ENCODE measurements around the gene ATF4.

ATF4 gene

DNA sequence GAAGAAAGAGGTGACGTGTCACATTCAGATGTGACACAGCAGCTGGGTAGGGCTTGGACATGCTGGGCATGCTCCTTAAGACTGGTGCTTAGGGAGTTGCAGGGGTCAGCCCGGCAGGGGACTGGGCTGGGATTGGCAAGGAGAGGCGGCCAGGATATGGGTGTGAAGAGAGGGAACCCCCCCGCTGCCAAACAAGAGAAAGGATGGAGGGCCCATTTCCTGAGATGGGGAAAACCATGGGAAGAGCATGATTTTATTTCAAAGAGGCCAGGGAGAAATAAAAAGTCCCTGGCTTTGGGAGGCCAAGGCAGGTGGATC lies 5.3 kb downstream of the ATF4 start:
- TF ChIP-seq, protein P1, sequence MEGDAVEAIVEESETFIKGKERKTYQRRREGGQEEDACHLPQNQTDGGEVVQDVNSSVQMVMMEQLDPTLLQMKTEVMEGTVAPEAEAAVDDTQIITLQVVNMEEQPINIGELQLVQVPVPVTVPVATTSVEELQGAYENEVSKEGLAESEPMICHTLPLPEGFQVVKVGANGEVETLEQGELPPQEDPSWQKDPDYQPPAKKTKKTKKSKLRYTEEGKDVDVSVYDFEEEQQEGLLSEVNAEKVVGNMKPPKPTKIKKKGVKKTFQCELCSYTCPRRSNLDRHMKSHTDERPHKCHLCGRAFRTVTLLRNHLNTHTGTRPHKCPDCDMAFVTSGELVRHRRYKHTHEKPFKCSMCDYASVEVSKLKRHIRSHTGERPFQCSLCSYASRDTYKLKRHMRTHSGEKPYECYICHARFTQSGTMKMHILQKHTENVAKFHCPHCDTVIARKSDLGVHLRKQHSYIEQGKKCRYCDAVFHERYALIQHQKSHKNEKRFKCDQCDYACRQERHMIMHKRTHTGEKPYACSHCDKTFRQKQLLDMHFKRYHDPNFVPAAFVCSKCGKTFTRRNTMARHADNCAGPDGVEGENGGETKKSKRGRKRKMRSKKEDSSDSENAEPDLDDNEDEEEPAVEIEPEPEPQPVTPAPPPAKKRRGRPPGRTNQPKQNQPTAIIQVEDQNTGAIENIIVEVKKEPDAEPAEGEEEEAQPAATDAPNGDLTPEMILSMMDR (IDR thresholded peaks at IDR 0.05; ENCODE audit: insufficient read depth, missing control alignments): no peak
- FAIRE-seq: no peak
- no peak for DNase-seq (ENCODE audit: insufficient read length, low spot score)

DNA sequence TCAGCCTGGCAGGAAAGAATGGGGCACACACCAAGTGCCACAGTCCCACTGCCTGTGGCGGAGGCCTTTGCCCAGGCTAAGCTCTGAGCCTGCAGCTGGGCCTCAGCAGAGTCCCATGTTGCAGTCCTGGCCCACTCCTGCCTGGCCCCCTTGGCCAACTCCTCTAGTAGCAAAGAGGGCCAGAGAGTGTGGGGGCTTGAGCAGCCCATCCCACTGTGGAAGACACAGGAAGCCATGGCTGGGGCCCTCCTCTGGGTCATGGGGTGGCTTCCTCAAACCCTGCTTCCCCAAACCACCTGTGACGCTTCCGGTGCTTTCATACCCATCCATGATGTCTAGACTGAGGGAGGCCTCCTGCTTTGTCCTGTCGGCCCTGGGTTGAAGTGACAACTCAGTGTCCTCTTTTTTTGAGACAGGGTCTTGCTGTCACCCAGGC lies 6.4 kb downstream of the ATF4 start:
- FAIRE-seq: no peak
- no peak for DNase-seq (ENCODE audit: insufficient read length, low spot score)
- TF ChIP-seq, protein P1 (IDR thresholded peaks at IDR 0.05; ENCODE audit: insufficient read depth, missing control alignments): no peak

DNA sequence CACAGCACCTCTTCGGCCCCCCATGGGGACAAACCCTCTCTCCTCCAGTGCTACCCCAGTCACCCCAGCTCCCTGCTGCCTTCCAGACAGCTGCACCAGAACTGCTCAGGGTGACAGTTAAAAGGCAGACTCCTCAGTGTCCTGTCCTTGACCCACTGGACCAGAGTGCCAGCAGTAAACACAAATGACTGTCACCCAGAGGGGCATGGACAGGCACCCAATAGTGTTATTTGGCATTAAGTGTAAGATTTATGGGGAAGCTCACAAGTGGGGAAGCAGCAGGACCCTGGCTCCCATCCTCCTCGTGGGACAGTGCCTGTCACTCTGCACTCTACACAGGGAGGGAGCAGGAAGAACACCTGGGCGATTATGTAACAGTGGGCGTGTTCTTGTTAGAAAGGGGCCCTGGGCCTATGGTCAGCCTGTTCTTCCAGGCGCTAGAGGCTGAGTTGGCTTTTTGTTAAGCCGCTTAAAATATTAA lies 7.2 kb downstream of the ATF4 start:
- TF ChIP-seq, protein P1 (IDR thresholded peaks at IDR 0.05; ENCODE audit: insufficient read depth, missing control alignments): no peak
- DNase-seq (ENCODE audit: insufficient read length, low spot score) (no peak), FAIRE-seq (no peak)

DNA sequence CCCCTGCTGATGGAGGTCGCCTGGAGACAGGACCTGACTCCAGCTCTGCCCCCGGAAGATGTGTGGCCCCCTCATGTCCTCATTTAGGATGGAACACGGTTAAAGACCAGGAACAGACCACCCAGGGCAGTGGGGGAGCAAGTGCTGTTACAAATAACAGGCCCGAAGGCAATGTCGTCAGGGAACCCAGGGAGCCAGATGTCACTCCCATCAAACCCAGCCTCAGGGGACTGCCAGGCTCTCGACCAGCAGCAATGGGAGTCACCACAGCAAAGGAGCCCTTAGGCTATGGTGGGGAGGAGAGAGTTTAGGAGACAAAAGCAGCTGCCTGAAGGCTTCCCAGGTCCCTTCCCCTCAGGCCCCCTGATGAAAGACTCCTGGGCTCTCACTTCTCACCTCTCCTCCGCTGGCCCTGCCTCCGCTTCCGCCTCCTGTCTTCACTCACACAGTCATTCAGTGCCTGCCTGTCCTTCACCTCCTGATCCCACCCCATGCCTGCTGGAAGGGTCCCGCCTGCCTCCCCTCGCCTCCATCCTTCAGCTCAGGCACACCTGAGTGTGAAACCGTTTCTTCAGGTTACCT lies 7.8 kb downstream of the ATF4 start:
- no peak for DNase-seq (ENCODE audit: insufficient read length, low spot score)
- TF ChIP-seq, protein P1 (IDR thresholded peaks at IDR 0.05; ENCODE audit: insufficient read depth, missing control alignments): no peak
- FAIRE-seq: no peak

DNA sequence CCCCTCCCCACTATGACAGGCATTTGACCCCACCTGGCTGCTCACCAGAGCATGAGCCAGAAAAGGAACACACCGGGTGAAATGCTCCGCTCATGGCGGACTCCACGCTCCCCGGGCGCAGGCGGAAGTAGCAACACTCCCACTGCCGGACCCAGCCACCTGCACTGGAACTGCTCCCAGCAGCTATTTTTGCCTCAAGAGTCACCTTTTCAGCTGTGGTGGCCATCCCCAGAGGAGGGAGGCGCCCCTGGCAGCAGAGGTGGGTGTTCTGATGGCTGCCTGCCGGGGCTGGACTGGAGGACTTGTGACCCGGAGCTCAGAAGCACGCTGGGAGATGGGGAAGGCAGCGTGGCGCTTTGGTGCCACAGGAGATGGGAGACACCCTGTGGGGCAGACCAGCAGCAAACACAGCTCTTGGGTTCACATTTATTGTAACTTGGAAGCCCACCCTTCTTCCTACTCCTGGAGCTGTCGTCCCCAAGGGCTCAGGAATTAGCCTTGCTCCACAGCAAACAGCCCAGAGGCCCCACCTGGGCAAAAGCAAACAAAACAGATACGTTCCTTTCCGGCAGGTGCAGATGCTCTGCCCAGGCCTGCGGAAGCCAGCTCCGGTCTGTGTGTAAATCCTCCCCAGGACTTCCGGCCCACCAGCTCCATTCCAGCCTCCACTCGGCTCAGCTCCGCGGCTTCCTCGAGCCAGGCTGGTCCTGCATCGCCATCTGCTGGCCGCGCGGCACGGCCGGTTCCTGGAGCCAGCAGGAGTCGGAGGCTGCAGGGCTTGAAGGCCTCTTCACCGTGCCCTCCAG lies 8.5 kb downstream of the ATF4 start:
- no peak for FAIRE-seq
- DNase-seq (ENCODE audit: insufficient read length, low spot score): peak; percentile 65
- TF ChIP-seq, protein P1 (IDR thresholded peaks at IDR 0.05; ENCODE audit: insufficient read depth, missing control alignments): peak; percentile 97

DNA sequence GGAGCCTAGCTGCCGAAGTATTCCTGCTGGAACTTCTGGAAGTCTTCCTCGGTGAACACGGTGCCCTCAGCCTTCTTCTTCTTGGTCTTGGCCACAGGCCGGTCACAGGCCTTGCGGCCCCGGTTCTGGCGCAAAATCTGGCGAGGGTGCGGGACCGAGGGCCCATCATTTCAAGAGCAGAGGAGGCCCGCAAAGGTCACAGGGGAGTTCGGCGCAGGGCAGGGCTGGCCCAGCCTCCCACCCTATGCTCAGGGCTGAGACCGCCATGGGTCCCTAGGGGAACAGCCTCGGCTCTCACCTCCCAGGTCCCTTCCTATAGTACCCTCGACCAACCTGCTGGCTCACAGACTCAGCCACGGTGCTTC lies 9.1 kb downstream of the ATF4 start:
- DNase-seq (ENCODE audit: insufficient read length, low spot score) (no peak), FAIRE-seq (no peak)
- TF ChIP-seq, protein P1 (IDR thresholded peaks at IDR 0.05; ENCODE audit: insufficient read depth, missing control alignments): no peak

DNA sequence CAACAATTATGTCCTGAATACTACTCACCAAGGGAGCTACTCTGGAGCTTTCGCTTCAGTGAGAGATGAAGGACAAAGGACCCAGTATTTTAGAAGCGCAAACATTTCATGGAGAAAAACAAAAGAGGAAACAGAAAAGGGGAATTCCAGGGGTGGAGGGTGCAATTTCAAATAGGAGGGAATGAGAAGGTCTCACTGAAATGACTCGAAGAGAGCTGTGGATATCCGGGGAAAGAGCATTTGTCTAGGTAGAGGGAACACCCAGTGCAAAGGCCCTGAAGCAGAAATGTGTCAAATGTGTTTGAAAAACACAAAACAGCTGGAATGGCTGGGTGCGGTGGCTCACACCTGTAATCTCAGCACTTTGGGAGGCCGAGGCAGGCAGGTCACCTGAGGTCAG lies 9.8 kb downstream of the ATF4 start:
- TF ChIP-seq, protein P1 (IDR thresholded peaks at IDR 0.05; ENCODE audit: insufficient read depth, missing control alignments): no peak
- FAIRE-seq: no peak
- no peak for DNase-seq (ENCODE audit: insufficient read length, low spot score)
